Measurements from ENCODE around the gene AGMO. TPM values are rescaled to one million over a fixed set of nuclear protein-coding genes. Genes with fewer than 3 reads are reported as not detected.

The AGMO gene
- polyA plus RNA-seq, 2 donors = 0.02 to 0.09 TPM

DNA sequence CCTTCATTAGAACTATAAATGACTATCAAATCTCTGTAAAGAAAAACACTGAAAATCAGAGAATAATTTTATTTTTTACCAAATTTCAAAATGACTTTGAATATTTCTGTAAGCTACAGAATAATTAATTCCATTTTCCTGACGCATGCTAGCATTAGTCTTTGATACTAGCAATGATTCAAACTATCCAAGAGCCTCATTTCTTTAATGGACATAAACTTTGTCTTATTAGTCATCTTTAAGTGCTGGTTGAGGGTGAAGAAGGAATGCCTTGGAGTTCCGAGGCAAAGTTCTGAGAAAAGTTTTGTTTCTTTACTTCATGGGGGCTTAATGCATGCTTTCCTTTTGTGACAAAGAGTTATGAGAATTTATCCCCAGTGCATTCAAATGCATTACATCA is 137.3 kb downstream of the AGMO start:
- no peaks in the 10 kb centered on the region for H3K4me1 ChIP-seq (ENCODE audit: control insufficient read depth in 2 of 2, insufficient read depth in 2 of 2, low read length in 1 of 2)
- no peaks in the 10 kb centered on the region for H3K36me3 ChIP-seq (ENCODE audit: control insufficient read depth in 2 of 2, insufficient read depth in 2 of 2, low read length in 1 of 2)
- H3K27me3 ChIP-seq (ENCODE audit: control insufficient read depth in 1 of 2, insufficient read depth in 2 of 2, low read length in 2 of 2) = no peaks in the 10 kb centered on the region
- H3K9me3 ChIP-seq (ENCODE audit: control insufficient read depth in 2 of 2, insufficient read depth in 1 of 2, low read depth in 1 of 2, low read length in 1 of 2) = no peaks in the 10 kb centered on the region
- 49 to 58% methylated on average over 2 of the region's 2 CpGs for WGBS, 2 donors
- H3K27ac ChIP-seq (ENCODE audit: low read depth in 2 of 2, low read length in 1 of 2) = no peak overlapping the region
- no peak overlapping the region for H3K4me3 ChIP-seq (ENCODE audit: low read depth in 1 of 2, low read length in 2 of 2)

DNA sequence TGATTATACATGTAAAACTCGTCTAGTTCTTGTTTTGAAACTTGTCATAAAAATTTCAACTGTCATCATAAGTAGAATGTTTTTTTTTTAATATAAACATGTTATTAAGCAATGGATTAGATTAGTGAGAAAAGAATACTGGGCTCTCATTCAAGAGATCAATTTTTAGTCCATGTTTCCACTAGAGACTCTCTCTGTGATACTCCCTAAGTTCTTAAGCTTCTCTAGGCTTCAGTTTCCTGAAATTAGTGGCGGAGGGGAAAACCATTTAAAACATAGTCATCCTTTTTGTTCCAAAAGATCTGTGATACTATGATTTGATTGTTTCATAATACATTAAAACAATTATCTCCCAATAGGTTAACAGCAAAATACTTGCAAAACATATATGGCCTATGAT is 142.2 kb downstream of the AGMO start:
- Histone ChIP-seq H3K4me1 (ENCODE audit: control insufficient read depth in 2 of 2, insufficient read depth in 2 of 2, low read length in 1 of 2) (no peaks in the 10 kb centered on the region), H3K27me3 (ENCODE audit: control insufficient read depth in 1 of 2, insufficient read depth in 2 of 2, low read length in 2 of 2) (no peaks in the 10 kb centered on the region), H3K9me3 (ENCODE audit: control insufficient read depth in 2 of 2, insufficient read depth in 1 of 2, low read depth in 1 of 2, low read length in 1 of 2) (no peaks in the 10 kb centered on the region), H3K36me3 (ENCODE audit: control insufficient read depth in 2 of 2, insufficient read depth in 2 of 2, low read length in 1 of 2) (no peaks in the 10 kb centered on the region), H3K4me3 (ENCODE audit: low read depth in 1 of 2, low read length in 2 of 2) (no peak overlapping the region), H3K27ac (ENCODE audit: low read depth in 2 of 2, low read length in 1 of 2) (no peak overlapping the region)
- WGBS, 2 donors = 57 to 63% methylated on average over 2 of the region's 2 CpGs

DNA sequence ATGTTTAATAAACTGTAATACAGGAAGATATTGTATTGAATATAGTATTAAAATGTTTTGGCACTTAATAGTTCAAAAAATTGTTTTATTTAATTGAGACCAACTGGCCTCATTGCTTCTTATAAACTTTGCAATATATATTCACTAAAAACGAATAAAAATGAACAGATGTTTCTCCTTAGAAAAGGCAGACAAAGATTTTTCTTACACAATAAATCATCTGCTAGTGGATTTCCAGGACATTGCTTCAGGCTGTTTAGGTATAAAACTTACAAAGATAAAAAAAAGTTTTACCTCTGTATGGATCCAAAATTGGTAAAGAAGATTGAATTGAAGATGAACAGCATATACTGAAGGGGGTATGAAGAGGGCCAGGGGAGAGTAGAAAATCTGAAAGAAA is 143.6 kb downstream of the AGMO start:
- no peaks in the 10 kb centered on the region for H3K4me1 ChIP-seq (ENCODE audit: control insufficient read depth in 2 of 2, insufficient read depth in 2 of 2, low read length in 1 of 2)
- 29 to 38% methylated on average over 1 of the region's 1 CpG for WGBS, 2 donors
- H3K36me3 ChIP-seq (ENCODE audit: control insufficient read depth in 2 of 2, insufficient read depth in 2 of 2, low read length in 1 of 2) = no peaks in the 10 kb centered on the region
- H3K27me3 ChIP-seq (ENCODE audit: control insufficient read depth in 1 of 2, insufficient read depth in 2 of 2, low read length in 2 of 2) = no peaks in the 10 kb centered on the region
- no peak overlapping the region for H3K4me3 ChIP-seq (ENCODE audit: low read depth in 1 of 2, low read length in 2 of 2)
- no peaks in the 10 kb centered on the region for H3K9me3 ChIP-seq (ENCODE audit: control insufficient read depth in 2 of 2, insufficient read depth in 1 of 2, low read depth in 1 of 2, low read length in 1 of 2)
- no peak overlapping the region for H3K27ac ChIP-seq (ENCODE audit: low read depth in 2 of 2, low read length in 1 of 2)

DNA sequence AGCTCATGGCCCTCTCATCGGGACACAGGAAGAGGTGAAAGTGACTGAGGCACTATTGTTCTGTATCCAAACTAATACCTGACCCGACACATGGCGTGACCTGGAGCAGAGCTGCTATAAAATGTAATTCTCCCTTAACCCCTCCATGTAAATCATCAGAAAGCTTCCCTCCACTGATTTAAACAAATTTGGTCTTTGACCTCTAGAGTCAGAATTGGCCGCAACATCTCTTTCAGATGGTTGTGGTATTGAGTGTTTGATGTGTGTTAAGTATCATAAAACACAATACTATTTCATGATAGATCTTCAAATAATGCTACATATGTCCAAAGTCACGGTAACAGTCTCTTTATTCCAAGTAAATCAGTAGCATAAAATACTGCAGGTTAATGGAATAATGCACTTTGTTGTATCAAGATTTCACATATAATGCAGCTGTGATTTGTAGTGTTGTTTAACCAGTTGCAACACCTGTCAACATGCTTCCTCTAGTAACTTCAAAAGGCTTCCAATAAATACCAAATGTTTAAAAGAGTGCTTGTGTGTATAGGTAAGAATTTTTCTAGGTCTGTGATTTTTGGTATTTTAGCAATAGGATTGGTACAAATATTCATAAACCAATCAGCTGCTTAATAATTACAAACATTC is 144.3 kb downstream of the AGMO start:
- Histone ChIP-seq H3K36me3 (ENCODE audit: control insufficient read depth in 2 of 2, insufficient read depth in 2 of 2, low read length in 1 of 2) (no peaks in the 10 kb centered on the region), H3K27ac (ENCODE audit: low read depth in 2 of 2, low read length in 1 of 2) (no peak overlapping the region), H3K4me3 (ENCODE audit: low read depth in 1 of 2, low read length in 2 of 2) (no peak overlapping the region), H3K27me3 (ENCODE audit: control insufficient read depth in 1 of 2, insufficient read depth in 2 of 2, low read length in 2 of 2) (no peaks in the 10 kb centered on the region), H3K4me1 (ENCODE audit: control insufficient read depth in 2 of 2, insufficient read depth in 2 of 2, low read length in 1 of 2) (no peaks in the 10 kb centered on the region), H3K9me3 (ENCODE audit: control insufficient read depth in 2 of 2, insufficient read depth in 1 of 2, low read depth in 1 of 2, low read length in 1 of 2) (no peaks in the 10 kb centered on the region)
- WGBS, 2 donors = 90 to 92% methylated on average over 5 of the region's 5 CpGs

DNA sequence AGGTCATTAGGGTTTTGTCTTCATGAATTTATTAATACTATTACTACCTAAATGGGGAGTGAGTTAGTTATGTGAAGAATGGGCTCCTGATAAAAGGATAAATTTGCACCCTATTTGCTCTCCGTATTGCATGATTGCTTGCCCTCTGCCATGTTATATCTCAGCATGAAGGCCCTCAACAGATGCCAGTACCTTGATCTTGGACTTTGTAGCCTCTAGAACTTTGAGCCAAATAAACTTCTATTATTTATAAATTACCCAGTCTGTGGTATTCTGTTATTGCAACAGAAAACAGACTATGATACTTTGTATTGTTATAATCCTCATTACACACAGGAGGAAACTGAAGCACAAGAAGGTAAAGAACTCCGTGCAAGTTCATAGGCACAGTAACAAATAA is 150.8 kb downstream of the AGMO start:
- H3K36me3 ChIP-seq (ENCODE audit: control insufficient read depth in 2 of 2, insufficient read depth in 2 of 2, low read length in 1 of 2) = no peaks in the 10 kb centered on the region
- H3K9me3 ChIP-seq (ENCODE audit: control insufficient read depth in 2 of 2, insufficient read depth in 1 of 2, low read depth in 1 of 2, low read length in 1 of 2) = no peaks in the 10 kb centered on the region
- no peak overlapping the region for H3K27ac ChIP-seq (ENCODE audit: low read depth in 2 of 2, low read length in 1 of 2)
- no peaks in the 10 kb centered on the region for H3K4me1 ChIP-seq (ENCODE audit: control insufficient read depth in 2 of 2, insufficient read depth in 2 of 2, low read length in 1 of 2)
- H3K27me3 ChIP-seq (ENCODE audit: control insufficient read depth in 1 of 2, insufficient read depth in 2 of 2, low read length in 2 of 2) = no peaks in the 10 kb centered on the region
- 82 to 85% methylated on average over 2 of the region's 2 CpGs for WGBS, 2 donors
- H3K4me3 ChIP-seq (ENCODE audit: low read depth in 1 of 2, low read length in 2 of 2) = no peak overlapping the region

DNA sequence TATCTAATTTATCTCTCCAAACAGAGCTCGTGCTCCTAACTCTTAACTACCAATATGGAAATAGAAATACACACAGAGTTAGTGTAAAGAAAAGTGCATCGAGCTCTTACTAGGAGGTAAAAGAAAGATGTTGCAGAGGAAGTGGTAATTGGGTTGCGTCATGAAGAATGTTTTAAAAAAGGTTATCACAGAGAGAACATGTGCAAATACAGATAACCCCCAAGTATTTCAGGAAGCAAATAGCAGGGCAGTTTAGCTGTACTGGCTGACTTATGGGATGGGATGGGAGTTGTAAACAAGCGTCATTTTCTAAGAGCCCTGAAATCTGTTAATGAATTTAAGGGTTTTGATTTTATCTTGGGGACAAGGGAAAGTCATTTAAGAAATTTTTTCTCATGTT is 153.9 kb downstream of the AGMO start:
- Histone ChIP-seq H3K4me1 (ENCODE audit: control insufficient read depth in 2 of 2, insufficient read depth in 2 of 2, low read length in 1 of 2) (no peaks in the 10 kb centered on the region), H3K36me3 (ENCODE audit: control insufficient read depth in 2 of 2, insufficient read depth in 2 of 2, low read length in 1 of 2) (no peaks in the 10 kb centered on the region), H3K9me3 (ENCODE audit: control insufficient read depth in 2 of 2, insufficient read depth in 1 of 2, low read depth in 1 of 2, low read length in 1 of 2) (no peaks in the 10 kb centered on the region), H3K27ac (ENCODE audit: low read depth in 2 of 2, low read length in 1 of 2) (no peak overlapping the region), H3K4me3 (ENCODE audit: low read depth in 1 of 2, low read length in 2 of 2) (no peak overlapping the region), H3K27me3 (ENCODE audit: control insufficient read depth in 1 of 2, insufficient read depth in 2 of 2, low read length in 2 of 2) (no peaks in the 10 kb centered on the region)
- 58% methylated on average over 4 of the region's 4 CpGs for WGBS, 2 donors

DNA sequence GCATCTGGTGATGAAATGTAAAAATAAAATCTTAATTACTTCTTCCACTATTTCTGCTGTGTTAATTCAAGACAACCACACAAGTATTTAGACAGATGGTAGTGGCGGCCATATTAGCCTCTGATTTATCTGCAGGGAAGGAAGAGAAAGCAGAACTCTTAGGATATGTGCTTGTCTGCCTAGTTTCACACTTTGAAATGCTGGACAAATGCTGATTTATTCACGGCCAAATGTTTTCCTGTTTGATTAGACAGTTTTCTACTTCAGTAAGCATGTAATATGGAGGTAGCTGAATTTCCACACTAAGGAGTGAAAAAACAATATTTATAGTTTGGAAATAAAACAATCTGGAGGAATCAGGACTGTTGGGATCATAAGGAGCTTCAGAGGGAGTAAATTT is 158.1 kb downstream of the AGMO start:
- WGBS, 2 donors = 64 to 71% methylated on average over 2 of the region's 2 CpGs
- H3K27ac ChIP-seq (ENCODE audit: low read depth in 2 of 2, low read length in 1 of 2) = no peak overlapping the region
- H3K4me1 ChIP-seq (ENCODE audit: control insufficient read depth in 2 of 2, insufficient read depth in 2 of 2, low read length in 1 of 2) = no peaks in the 10 kb centered on the region

DNA sequence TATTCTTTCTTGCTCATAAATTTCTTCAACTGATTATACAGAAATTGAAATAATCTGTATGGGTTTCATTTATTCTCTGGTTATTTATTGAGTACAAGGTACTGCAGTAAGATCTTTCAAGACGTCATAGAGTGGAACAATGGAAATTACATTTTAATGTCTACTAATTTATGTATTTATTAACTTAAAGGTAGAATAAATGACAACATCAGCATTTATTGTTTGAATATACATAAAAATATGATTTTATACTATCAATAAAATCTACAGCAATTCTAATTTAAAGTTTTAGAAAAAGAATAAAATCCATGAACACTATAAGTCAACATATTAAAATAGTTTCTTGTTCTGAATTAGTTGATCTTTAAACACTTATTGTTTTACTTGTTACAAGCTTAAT is 158.5 kb downstream of the AGMO start:
- Histone ChIP-seq H3K9me3 (ENCODE audit: control insufficient read depth in 2 of 2, insufficient read depth in 1 of 2, low read depth in 1 of 2, low read length in 1 of 2) (no peaks in the 10 kb centered on the region), H3K27me3 (ENCODE audit: control insufficient read depth in 1 of 2, insufficient read depth in 2 of 2, low read length in 2 of 2) (no peaks in the 10 kb centered on the region), H3K4me1 (ENCODE audit: control insufficient read depth in 2 of 2, insufficient read depth in 2 of 2, low read length in 1 of 2) (no peaks in the 10 kb centered on the region), H3K4me3 (ENCODE audit: low read depth in 1 of 2, low read length in 2 of 2) (no peak overlapping the region), H3K36me3 (ENCODE audit: control insufficient read depth in 2 of 2, insufficient read depth in 2 of 2, low read length in 1 of 2) (no peaks in the 10 kb centered on the region), H3K27ac (ENCODE audit: low read depth in 2 of 2, low read length in 1 of 2) (no peak overlapping the region)
- WGBS, 2 donors = 0% methylated on average over 1 of the region's 1 CpG

More for the DNA sequence above, 158.1 kb downstream of the AGMO start:
- no peak overlapping the region for H3K4me3 ChIP-seq (ENCODE audit: low read depth in 1 of 2, low read length in 2 of 2)
- H3K27me3 ChIP-seq (ENCODE audit: control insufficient read depth in 1 of 2, insufficient read depth in 2 of 2, low read length in 2 of 2) = no peaks in the 10 kb centered on the region
- H3K36me3 ChIP-seq (ENCODE audit: control insufficient read depth in 2 of 2, insufficient read depth in 2 of 2, low read length in 1 of 2) = no peaks in the 10 kb centered on the region
- no peaks in the 10 kb centered on the region for H3K9me3 ChIP-seq (ENCODE audit: control insufficient read depth in 2 of 2, insufficient read depth in 1 of 2, low read depth in 1 of 2, low read length in 1 of 2)

DNA sequence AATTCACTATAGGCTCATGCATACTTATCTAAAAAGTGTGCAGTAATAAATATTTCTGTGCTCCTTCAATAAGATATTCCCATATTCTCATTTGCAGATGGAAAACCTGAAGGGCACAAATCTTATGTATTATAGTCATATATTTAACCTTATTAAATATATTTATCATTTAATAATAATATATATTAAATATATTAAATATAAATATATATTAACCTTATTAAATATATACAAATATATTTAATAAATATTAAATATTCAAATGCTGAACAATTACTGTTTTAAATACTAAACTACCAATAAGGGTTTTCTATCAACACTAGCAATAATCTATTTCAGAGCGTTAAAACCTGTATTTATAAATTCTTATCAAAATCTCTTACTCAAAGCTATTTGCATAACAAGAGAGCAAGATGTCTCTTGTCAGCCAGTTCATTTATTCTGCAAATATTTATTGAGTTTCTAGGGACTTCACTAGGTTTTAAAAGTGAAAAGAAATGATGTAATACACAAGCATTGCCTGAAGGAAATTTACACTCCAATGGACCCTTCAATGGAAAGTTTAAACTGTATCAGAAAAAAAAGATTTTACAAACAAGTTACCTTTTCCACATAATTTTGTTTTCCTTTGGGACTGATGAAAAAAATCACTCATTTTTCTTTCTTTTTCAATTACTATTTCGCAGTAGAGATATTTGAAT is 159.2 kb downstream of the AGMO start:
- no peaks in the 10 kb centered on the region for H3K27me3 ChIP-seq (ENCODE audit: control insufficient read depth in 1 of 2, insufficient read depth in 2 of 2, low read length in 2 of 2)
- no peaks in the 10 kb centered on the region for H3K36me3 ChIP-seq (ENCODE audit: control insufficient read depth in 2 of 2, insufficient read depth in 2 of 2, low read length in 1 of 2)
- no peak overlapping the region for H3K4me3 ChIP-seq (ENCODE audit: low read depth in 1 of 2, low read length in 2 of 2)
- H3K27ac ChIP-seq (ENCODE audit: low read depth in 2 of 2, low read length in 1 of 2) = no peak overlapping the region
- no peaks in the 10 kb centered on the region for H3K9me3 ChIP-seq (ENCODE audit: control insufficient read depth in 2 of 2, insufficient read depth in 1 of 2, low read depth in 1 of 2, low read length in 1 of 2)
- H3K4me1 ChIP-seq (ENCODE audit: control insufficient read depth in 2 of 2, insufficient read depth in 2 of 2, low read length in 1 of 2) = no peaks in the 10 kb centered on the region
- 58 to 65% methylated on average over 2 of the region's 2 CpGs for WGBS, 2 donors

DNA sequence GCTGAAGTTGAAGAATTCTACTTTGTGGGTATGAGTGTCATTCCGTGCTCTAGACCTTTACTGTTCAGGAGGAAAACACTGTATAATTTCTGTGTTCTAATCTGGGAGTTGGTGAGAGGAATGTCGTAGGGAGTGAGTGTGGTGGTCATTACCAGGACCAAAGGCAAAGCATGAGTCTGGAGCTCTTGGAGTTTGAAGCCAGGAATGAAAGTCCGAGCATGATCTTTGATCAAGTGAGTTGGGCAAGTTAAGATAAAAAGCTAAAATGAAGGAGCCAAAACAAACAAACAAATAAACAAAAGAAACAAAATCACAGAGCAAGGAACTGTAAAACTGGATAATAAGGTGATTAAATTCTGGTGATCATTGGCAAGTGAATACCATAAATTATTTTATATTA is 161.4 kb downstream of the AGMO start:
- peaks cover 0 to 3% of the 10 kb centered on the region in 2 donors for H3K9me3 ChIP-seq (ENCODE audit: control insufficient read depth in 2 of 2, insufficient read depth in 1 of 2, low read depth in 1 of 2, low read length in 1 of 2)
- 59 to 80% methylated on average over 3 of the region's 3 CpGs for WGBS, 2 donors
- H3K4me3 ChIP-seq (ENCODE audit: low read depth in 1 of 2, low read length in 2 of 2) = no peak overlapping the region
- no peak overlapping the region for H3K27ac ChIP-seq (ENCODE audit: low read depth in 2 of 2, low read length in 1 of 2)
- H3K4me1 ChIP-seq (ENCODE audit: control insufficient read depth in 2 of 2, insufficient read depth in 2 of 2, low read length in 1 of 2) = no peaks in the 10 kb centered on the region
- no peaks in the 10 kb centered on the region for H3K27me3 ChIP-seq (ENCODE audit: control insufficient read depth in 1 of 2, insufficient read depth in 2 of 2, low read length in 2 of 2)
- H3K36me3 ChIP-seq (ENCODE audit: control insufficient read depth in 2 of 2, insufficient read depth in 2 of 2, low read length in 1 of 2) = no peaks in the 10 kb centered on the region
